Ishikawa (cell line): ENCODE results near the gene RAPGEF4.

ENCODE experiments used
- CEBPB ChIP-seq: IDR thresholded peaks from 2 replicates; pipeline ENCODE4 v1.6.1; 2012
- CREB1 ChIP-seq: IDR thresholded peaks from 2 replicates; pipeline ENCODE4 v1.6.1; 2012; ENCODE audit warnings: low read depth
- EGR1 ChIP-seq: IDR thresholded peaks from 2 replicates; pipeline ENCODE4 v1.6.1; 2012
- EP300 ChIP-seq: IDR thresholded peaks from 2 replicates; pipeline ENCODE4 v1.6.1; 2012; ENCODE audit warnings: borderline replicate concordance
- FOXM1 ChIP-seq: IDR thresholded peaks from 2 replicates; pipeline ENCODE4 v1.6.1; 2012; ENCODE audit warnings: low read depth, borderline replicate concordance
- MAX ChIP-seq: IDR thresholded peaks from 2 replicates; pipeline ENCODE4 v1.6.1; 2012
- NFIC ChIP-seq: IDR thresholded peaks from 2 replicates; pipeline ENCODE4 v1.6.1; 2012
- RAD21 ChIP-seq: IDR thresholded peaks from 2 replicates; pipeline ENCODE4 v1.6.1; 2012; ENCODE audit warnings: low read depth
- TAF1 ChIP-seq: IDR thresholded peaks from 2 replicates; pipeline ENCODE4 v1.6.1; 2012; ENCODE audit warnings: low read depth, mild to moderate bottlenecking
- TCF12 ChIP-seq: IDR thresholded peaks from 2 replicates; pipeline ENCODE4 v1.6.1; 2012; ENCODE audit warnings: low read depth
- TEAD4 ChIP-seq: IDR thresholded peaks from 2 replicates; pipeline ENCODE4 v1.6.1; 2012
- YY1 ChIP-seq: IDR thresholded peaks from 2 replicates; pipeline ENCODE4 v1.6.1; 2012; ENCODE audit warnings: low read depth
- ZBTB7A ChIP-seq: IDR thresholded peaks from 2 replicates; pipeline ENCODE4 v1.6.1; 2012; ENCODE audit warnings: low read depth
- TF ChIP-seq, protein P1 (sequence below): IDR thresholded peaks from 2 replicates; pipeline ENCODE4 v1.6.1; 2012
- TF ChIP-seq, protein P2 (sequence below): IDR thresholded peaks from 2 replicates; pipeline ENCODE4 v1.6.1; 2012; ENCODE audit warnings: low read depth, mild to moderate bottlenecking

The RAPGEF4 gene

GRCh38 chr2:172813314-172813888 is 77.8 kb downstream of the RAPGEF4 start:
- TF ChIP-seq YY1 (no peak), CREB1 (no peak), ZBTB7A (no peak), RAD21 (peak; percentile 43; the same call in 1 of the 2 replicates)

GRCh38 chr2:172817411-172817810 is 81.8 kb downstream of the RAPGEF4 start:
- no peak for TF ChIP-seq TAF1
- no peak for TF ChIP-seq FOXM1
- no peak for TF ChIP-seq EGR1
- TF ChIP-seq MAX = no peak

DNA sequence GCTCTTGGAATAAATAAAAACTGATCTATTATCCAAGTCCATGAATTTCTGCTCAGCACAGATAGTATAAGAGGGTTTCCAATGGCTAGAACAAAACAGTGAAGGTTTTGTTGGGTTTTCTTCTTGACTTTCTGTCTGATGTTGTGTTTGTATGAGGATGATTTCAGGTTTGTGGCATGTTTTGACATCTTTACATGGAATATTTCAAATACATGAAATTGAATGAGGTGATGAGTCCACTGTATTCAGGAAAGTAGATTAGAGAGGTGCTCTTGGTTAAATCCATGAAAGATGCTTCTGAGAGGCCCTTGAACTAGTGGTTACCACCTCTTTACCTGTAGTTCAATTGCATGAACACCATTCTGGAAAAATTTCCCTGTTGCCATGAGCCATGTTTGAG is 84.3 kb downstream of the RAPGEF4 start:
- no peak for TF ChIP-seq RAD21
- no peak for TF ChIP-seq YY1
- TF ChIP-seq CREB1 = no peak
- TF ChIP-seq, protein P1, sequence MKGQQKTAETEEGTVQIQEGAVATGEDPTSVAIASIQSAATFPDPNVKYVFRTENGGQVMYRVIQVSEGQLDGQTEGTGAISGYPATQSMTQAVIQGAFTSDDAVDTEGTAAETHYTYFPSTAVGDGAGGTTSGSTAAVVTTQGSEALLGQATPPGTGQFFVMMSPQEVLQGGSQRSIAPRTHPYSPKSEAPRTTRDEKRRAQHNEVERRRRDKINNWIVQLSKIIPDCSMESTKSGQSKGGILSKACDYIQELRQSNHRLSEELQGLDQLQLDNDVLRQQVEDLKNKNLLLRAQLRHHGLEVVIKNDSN = no peak
- TF ChIP-seq CEBPB = no peak

DNA sequence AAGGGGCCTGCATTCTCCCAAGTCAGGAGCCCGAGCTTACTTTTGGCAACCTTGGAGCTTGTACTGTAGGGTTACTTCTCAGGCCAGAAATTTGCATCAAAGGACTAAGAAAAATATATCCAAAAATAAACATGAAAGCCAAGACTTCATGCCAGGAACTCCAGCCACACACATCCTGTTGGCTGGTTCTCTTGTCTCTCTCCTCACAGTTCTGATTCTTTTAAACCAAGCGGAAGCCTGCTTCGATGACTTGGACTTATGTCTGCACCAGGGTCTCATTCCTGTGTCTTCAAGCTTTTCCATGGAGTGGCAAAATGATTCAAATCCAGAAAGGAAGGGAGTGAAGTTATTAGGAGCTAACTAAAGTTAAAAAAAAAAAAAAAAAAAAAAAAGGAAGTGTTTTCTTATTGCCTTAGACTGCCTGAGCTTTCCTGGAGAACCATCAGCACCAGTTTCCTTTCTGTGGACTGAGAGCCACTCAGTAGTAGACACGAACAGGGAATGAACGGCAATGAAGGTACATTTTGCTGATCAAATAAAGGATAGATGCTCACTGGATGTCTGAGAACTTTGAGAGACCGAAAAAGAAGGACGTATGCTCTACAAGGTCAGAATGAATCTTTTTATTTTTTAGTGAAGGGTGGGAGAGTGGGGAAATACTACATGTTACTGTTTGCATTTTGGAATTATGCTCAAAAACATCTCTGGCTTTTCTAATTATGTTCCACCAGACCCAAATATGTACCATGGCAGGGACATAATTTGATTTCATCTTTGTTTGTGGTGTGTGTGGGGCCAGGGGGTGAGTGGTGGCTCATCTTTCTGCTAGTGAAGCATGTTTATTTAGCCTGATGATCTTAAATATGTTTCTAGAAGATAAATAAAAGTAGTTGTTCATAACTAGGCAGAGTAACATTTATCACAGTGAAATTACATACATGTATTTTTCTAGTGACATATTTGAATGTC is 86.0 kb downstream of the RAPGEF4 start:
- TF ChIP-seq FOXM1 (no peak), CEBPB (no peak), TAF1 (no peak), MAX (no peak), YY1 (no peak), ZBTB7A (no peak), EGR1 (no peak), NFIC (no peak)
- TF ChIP-seq, protein P1 = no peak

- no peak for TF ChIP-seq RAD21
- TF ChIP-seq TEAD4 = no peak
- no peak for TF ChIP-seq FOXM1
- no peak for TF ChIP-seq TCF12
- TF ChIP-seq ZBTB7A = no peak
- no peak for TF ChIP-seq YY1
- no peak for TF ChIP-seq NFIC
- no peak for TF ChIP-seq CEBPB
Observed at GRCh38 chr2:172822585-172822984, 86.9 kb downstream of the RAPGEF4 start.

DNA sequence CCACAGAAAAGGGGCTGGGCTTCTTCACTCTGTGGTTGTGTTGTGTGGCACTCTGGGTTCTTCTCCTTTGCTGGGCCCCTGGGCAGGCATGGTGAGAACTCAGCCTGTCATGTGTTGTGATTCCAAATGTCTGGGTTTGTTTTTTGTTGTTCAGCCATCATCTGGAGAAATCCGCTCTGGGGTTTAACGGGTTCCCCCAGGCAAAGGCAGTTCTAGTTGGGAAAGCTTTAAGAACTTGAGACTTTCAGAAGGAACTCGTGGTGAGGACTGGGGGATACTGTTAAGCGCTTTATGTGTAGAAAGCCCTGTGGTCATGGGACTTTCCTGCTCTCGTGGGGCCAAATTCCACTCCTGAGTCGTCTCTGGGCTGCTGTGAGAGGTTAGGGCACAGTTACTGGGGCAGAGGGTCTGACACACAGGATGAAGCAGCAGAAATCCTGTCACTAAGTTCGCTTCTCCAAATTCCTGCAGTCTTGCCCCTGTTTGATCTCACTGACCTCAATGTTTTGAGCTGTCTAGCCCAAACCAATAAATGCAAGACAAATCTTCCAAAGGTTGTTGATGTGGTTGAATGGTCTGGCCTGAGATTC is 87.7 kb downstream of the RAPGEF4 start:
- TF ChIP-seq MAX = no peak
- no peak for TF ChIP-seq FOXM1
- TF ChIP-seq ZBTB7A = no peak
- TF ChIP-seq TCF12 = no peak
- no peak for TF ChIP-seq RAD21
- no peak for TF ChIP-seq TAF1
- TF ChIP-seq, protein P1 = no peak
- TF ChIP-seq NFIC = no peak
- TF ChIP-seq YY1 = no peak

- no peak for TF ChIP-seq FOXM1
- TF ChIP-seq CEBPB = no peak
- TF ChIP-seq EP300 = no peak
- TF ChIP-seq TEAD4 = no peak
- no peak for TF ChIP-seq ZBTB7A
- TF ChIP-seq, protein P1 = no peak
- TF ChIP-seq MAX = no peak
- no peak for TF ChIP-seq RAD21
- TF ChIP-seq CREB1 = no peak
- TF ChIP-seq TCF12 = no peak
- TF ChIP-seq YY1 = no peak
- no peak for TF ChIP-seq EGR1
- TF ChIP-seq, protein P2, sequence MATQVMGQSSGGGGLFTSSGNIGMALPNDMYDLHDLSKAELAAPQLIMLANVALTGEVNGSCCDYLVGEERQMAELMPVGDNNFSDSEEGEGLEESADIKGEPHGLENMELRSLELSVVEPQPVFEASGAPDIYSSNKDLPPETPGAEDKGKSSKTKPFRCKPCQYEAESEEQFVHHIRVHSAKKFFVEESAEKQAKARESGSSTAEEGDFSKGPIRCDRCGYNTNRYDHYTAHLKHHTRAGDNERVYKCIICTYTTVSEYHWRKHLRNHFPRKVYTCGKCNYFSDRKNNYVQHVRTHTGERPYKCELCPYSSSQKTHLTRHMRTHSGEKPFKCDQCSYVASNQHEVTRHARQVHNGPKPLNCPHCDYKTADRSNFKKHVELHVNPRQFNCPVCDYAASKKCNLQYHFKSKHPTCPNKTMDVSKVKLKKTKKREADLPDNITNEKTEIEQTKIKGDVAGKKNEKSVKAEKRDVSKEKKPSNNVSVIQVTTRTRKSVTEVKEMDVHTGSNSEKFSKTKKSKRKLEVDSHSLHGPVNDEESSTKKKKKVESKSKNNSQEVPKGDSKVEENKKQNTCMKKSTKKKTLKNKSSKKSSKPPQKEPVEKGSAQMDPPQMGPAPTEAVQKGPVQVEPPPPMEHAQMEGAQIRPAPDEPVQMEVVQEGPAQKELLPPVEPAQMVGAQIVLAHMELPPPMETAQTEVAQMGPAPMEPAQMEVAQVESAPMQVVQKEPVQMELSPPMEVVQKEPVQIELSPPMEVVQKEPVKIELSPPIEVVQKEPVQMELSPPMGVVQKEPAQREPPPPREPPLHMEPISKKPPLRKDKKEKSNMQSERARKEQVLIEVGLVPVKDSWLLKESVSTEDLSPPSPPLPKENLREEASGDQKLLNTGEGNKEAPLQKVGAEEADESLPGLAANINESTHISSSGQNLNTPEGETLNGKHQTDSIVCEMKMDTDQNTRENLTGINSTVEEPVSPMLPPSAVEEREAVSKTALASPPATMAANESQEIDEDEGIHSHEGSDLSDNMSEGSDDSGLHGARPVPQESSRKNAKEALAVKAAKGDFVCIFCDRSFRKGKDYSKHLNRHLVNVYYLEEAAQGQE = no peak
- no peak for TF ChIP-seq NFIC
- no peak for TF ChIP-seq TAF1
Observed at GRCh38 chr2:172826522-172826921, 90.9 kb downstream of the RAPGEF4 start.
